Mammary epithelial cell (primary cell): ENCODE measurements around the gene CDK15.

Source experiments
- CTCF ChIP-seq, 2 donors: IDR thresholded peaks in 1 of 2; conservative IDR thresholded peaks in 1 of 2; 2 replicates each; pipeline ENCODE4 v1.5.1; 2011 to 2012; ENCODE audit warnings: inconsistent platforms in 2 of 2, low read length in 2 of 2, mild to moderate bottlenecking in 2 of 2, control low read depth in 1 of 2, low read depth in 1 of 2; ENCODE audit not compliant: insufficient read depth in 1 of 2; ENCODE audit errors: extremely low read depth in 1 of 2
- EZH2 ChIP-seq: IDR thresholded peaks from 2 replicates; pipeline ENCODE4 v1.6.1; 2012; ENCODE audit warnings: low read length, inconsistent platforms, borderline replicate concordance

- TF ChIP-seq CTCF (conservative IDR thresholded peaks at IDR 0.05 in 1 of 2, IDR thresholded peaks at IDR 0.05 in 1 of 2; ENCODE audit: extremely low read depth in 1 of 2, insufficient read depth in 1 of 2, low read depth in 1 of 2, low read length in 2 of 2) = no peak
- TF ChIP-seq EZH2 = no peak
These were observed 49.0 kb downstream of the CDK15 start for GRCh38 chr2:201855356-201855755.
